ENCODE measurements around the gene CXCL16. TPM values are rescaled to one million over a fixed set of nuclear protein-coding genes. Genes with fewer than 3 reads are reported as not detected.
"Not testable (repeated sequence)": the region's sequence is repeated elsewhere in the genome, so short reads cannot be mapped to it uniquely, and the experiment has no call there.

The CXCL16 gene
- total RNA-seq, 1 experiment from 2014 or later: 2.2 TPM

DNA sequence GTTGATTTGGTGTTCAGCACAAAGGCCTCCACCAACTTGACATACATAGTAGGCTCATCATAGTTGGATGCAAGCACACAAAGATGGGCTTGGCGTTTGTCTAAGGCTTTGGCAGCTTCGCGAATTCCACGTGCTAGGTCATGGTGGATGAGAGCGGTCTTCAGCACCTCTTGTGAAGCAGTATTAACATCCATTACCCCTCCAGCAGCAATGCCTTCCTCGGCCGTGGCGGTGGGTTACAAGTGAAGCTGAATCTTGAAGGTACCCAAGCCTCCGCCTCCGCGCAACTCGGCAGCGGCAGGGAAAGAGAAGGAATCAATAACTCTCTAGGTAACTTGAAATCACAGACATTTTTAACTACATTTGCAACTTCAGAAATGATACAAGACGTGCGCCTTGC is 34.7 kb downstream of the CXCL16 start:
- Histone ChIP-seq H3K79me2 (ENCODE audit: low read length) (peaks cover 49% of the 10 kb centered on the region), H2AFZ (ENCODE audit: low read length) (no peak overlapping the region), H3K9me3 (ENCODE audit: low read length) (no peaks in the 10 kb centered on the region), H3K27ac (ENCODE audit: low read length) (no peak overlapping the region), H4K20me1 (ENCODE audit: insufficient read depth, low read depth, low read length) (peaks cover 8% of the 10 kb centered on the region; the same call in 1 of the 2 replicates), H3K4me1 (ENCODE audit: low read length) (peaks cover 33% of the 10 kb centered on the region), H3K9me2 (replicated peaks; ENCODE audit: insufficient read depth, low read length) (no peaks in the 10 kb centered on the region), H3K36me3 (ENCODE audit: insufficient read depth, low read length) (no peaks in the 10 kb centered on the region), H3K4me3 (ENCODE audit: low read length) (peak overlapping the region; percentile 80), H3K27me3 (ENCODE audit: low read length) (no peaks in the 10 kb centered on the region), H3K9ac (ENCODE audit: low read length) (peak overlapping the region; percentile 88), H3K4me2 (ENCODE audit: low read depth, low read length, poor library complexity, severe bottlenecking) (peak overlapping the region; percentile 78)
- no peak for DNase-seq

DNA sequence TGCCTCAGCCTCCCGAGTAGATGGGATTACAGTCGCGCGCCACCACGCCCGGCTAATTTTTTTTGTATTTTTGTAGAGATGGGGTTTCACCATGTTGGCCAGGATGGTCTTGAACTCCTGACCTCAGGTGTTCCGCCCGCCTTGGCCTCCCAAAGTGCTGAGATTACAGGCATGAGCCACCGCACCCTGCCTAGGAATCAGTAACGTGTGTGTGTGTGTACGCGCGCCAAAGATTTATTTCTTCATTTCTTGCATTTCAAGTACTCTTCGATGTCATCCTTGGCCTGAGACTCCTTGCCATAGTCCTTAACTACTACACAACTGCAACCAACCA is 35.2 kb downstream of the CXCL16 start:
- not testable (repeated sequence) for H3K27me3 ChIP-seq (ENCODE audit: low read length); DNase-seq; H4K20me1 ChIP-seq (ENCODE audit: insufficient read depth, low read depth, low read length); H3K36me3 ChIP-seq (ENCODE audit: insufficient read depth, low read length); H2AFZ ChIP-seq (ENCODE audit: low read length); H3K9me2 ChIP-seq (replicated peaks; ENCODE audit: insufficient read depth, low read length); H3K9me3 ChIP-seq (ENCODE audit: low read length)
- Histone ChIP-seq H3K4me3 (ENCODE audit: low read length) (peak overlapping the region; percentile 80), H3K9ac (ENCODE audit: low read length) (peak overlapping the region; percentile 88), H3K4me2 (ENCODE audit: low read depth, low read length, poor library complexity, severe bottlenecking) (peak overlapping the region; percentile 78), H3K79me2 (ENCODE audit: low read length) (peaks cover 53% of the 10 kb centered on the region), H3K4me1 (ENCODE audit: low read length) (peaks cover 30% of the 10 kb centered on the region), H3K27ac (ENCODE audit: low read length) (peak overlapping the region; percentile 42; the same call in 1 of the 2 replicates)

DNA sequence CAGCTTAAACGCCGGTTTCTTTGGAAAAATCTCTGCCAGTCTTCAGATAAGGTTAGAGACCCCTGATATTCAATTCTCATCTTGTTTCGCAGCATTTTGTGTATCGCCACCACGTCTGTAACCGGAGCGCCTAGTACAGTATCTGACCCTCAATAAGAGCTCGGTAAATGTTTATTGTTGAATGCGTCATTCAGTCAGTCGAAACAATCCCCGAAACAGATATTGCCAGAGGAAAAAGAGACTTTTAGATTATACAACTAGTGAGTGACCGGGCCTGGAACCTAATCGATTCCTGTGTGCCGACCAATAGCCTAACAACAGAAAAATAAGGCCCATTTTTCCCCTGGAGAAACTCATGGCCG is 36.4 kb downstream of the CXCL16 start:
- H3K4me1 ChIP-seq (ENCODE audit: low read length): peaks cover 29% of the 10 kb centered on the region
- H2AFZ ChIP-seq (ENCODE audit: low read length): 0 out of 2 replicates have a peak overlapping the region, but pooled peaks have one; percentile 17
- peaks cover 65% of the 10 kb centered on the region for H3K79me2 ChIP-seq (ENCODE audit: low read length)

DNA sequence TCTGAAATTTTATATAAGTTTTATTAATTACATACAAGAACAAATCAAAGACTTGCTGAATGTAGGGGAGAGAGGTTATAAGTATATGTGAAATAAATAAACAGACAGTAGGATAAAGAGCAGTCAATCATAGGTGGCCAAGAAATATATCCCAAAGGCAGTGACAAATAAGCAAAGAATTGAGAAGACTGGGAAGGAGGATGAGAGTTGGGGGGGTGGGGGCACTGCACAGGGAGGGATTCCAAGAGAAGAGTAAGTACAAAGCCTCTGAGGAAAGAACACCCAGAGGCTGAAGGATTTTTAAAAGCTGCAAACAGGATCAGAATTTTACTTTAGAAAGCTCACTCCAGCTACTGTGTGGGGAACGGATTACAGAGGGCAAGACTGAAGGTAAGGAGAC is 38.6 kb downstream of the CXCL16 start:
- no peaks in the 10 kb centered on the region for H3K9me2 ChIP-seq (replicated peaks; ENCODE audit: insufficient read depth, low read length)
- peaks cover 29% of the 10 kb centered on the region for H3K4me1 ChIP-seq (ENCODE audit: low read length)
- peaks cover 87% of the 10 kb centered on the region for H3K79me2 ChIP-seq (ENCODE audit: low read length)
- H3K36me3 ChIP-seq (ENCODE audit: insufficient read depth, low read length): peaks cover 4% of the 10 kb centered on the region; the same call in 1 of the 2 replicates
- H3K27ac ChIP-seq (ENCODE audit: low read length): no peak overlapping the region
- H3K4me2 ChIP-seq (ENCODE audit: low read depth, low read length, poor library complexity, severe bottlenecking): no peak overlapping the region
- H4K20me1 ChIP-seq (ENCODE audit: insufficient read depth, low read depth, low read length): peaks cover 20% of the 10 kb centered on the region; the same call in 1 of the 2 replicates
- no peak for DNase-seq
- no peaks in the 10 kb centered on the region for H3K27me3 ChIP-seq (ENCODE audit: low read length)
- H2AFZ ChIP-seq (ENCODE audit: low read length): no peak overlapping the region
- H3K9ac ChIP-seq (ENCODE audit: low read length): no peak overlapping the region
- no peaks in the 10 kb centered on the region for H3K9me3 ChIP-seq (ENCODE audit: low read length)
- no peak overlapping the region for H3K4me3 ChIP-seq (ENCODE audit: low read length)

More for the DNA sequence above, 36.4 kb downstream of the CXCL16 start:
- peak overlapping the region; percentile 42; the same call in 1 of the 2 replicates for H3K27ac ChIP-seq (ENCODE audit: low read length)
- peak overlapping the region; percentile 80 for H3K4me3 ChIP-seq (ENCODE audit: low read length)
- no peak for DNase-seq
- no peaks in the 10 kb centered on the region for H3K27me3 ChIP-seq (ENCODE audit: low read length)
- peak overlapping the region; percentile 88 for H3K9ac ChIP-seq (ENCODE audit: low read length)
- H3K9me3 ChIP-seq (ENCODE audit: low read length): no peaks in the 10 kb centered on the region
- H4K20me1 ChIP-seq (ENCODE audit: insufficient read depth, low read depth, low read length): peaks cover 8% of the 10 kb centered on the region; the same call in 1 of the 2 replicates
- H3K9me2 ChIP-seq (replicated peaks; ENCODE audit: insufficient read depth, low read length): no peaks in the 10 kb centered on the region
- H3K4me2 ChIP-seq (ENCODE audit: low read depth, low read length, poor library complexity, severe bottlenecking): peak overlapping the region; percentile 78
- H3K36me3 ChIP-seq (ENCODE audit: insufficient read depth, low read length): no peaks in the 10 kb centered on the region

DNA sequence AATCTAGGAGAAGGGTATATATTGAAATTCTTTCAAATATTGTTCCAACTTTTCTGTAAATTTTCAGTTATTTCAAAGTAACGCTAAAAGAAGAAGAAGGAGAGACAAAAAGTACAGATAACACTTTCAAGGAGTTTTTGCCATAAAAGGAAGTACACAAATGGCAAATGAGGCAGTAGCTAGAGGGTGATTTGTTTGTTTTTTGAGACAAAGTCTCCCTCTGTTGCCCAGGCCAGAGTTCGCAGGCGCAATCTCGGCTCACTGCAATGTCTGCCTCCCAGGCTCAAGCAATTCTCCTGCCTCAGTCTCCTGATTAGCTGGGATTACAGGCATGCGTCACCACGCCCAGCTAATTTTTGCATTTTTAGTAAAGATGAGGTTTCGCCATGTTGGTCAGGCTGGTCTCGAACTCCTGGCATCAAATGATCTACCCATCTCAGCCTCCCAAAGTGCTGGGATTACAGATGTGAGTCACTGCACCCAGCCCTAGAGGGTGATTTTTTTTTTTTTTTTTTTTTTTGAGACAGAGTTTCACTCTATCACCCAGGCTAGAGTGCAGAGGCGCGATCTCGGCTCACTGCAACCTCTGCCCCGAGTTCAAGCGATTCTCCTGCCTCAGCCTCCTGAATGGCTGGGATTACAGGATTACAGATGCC is 40.2 kb downstream of the CXCL16 start:
- H3K9me3 ChIP-seq (ENCODE audit: low read length); H3K4me2 ChIP-seq (ENCODE audit: low read depth, low read length, poor library complexity, severe bottlenecking); H3K27me3 ChIP-seq (ENCODE audit: low read length); H2AFZ ChIP-seq (ENCODE audit: low read length); H3K36me3 ChIP-seq (ENCODE audit: insufficient read depth, low read length); H3K9me2 ChIP-seq (replicated peaks; ENCODE audit: insufficient read depth, low read length); H3K27ac ChIP-seq (ENCODE audit: low read length); H3K4me3 ChIP-seq (ENCODE audit: low read length); H3K9ac ChIP-seq (ENCODE audit: low read length); DNase-seq: not testable (repeated sequence)
- H4K20me1 ChIP-seq (ENCODE audit: insufficient read depth, low read depth, low read length): peaks cover 21% of the 10 kb centered on the region; the same call in 1 of the 2 replicates
- H3K79me2 ChIP-seq (ENCODE audit: low read length): peaks cover 98% of the 10 kb centered on the region
- H3K4me1 ChIP-seq (ENCODE audit: low read length): peaks cover 20% of the 10 kb centered on the region

DNA sequence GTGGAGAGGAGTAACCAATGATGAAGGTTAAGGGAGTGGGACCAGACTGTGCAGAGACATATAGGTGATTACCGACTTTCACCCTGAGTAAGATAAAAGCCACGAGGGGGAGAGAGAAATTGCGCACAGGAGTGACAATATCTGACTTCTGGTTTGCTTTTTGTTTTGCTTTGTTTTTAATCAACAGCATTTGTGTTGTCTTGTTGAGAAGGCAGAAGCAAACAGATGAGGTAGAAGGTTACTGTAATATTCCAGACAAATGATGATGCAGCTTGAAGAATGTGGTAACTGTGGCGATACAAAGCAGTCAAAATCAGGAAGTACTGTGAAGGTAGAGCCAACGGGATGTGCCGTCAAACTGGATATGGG is 43.3 kb downstream of the CXCL16 start:
- H2AFZ ChIP-seq (ENCODE audit: low read length): no peak overlapping the region
- H3K9ac ChIP-seq (ENCODE audit: low read length): no peak overlapping the region
- no peaks in the 10 kb centered on the region for H3K9me3 ChIP-seq (ENCODE audit: low read length)
- H3K9me2 ChIP-seq (replicated peaks; ENCODE audit: insufficient read depth, low read length): no peaks in the 10 kb centered on the region
- H3K4me2 ChIP-seq (ENCODE audit: low read depth, low read length, poor library complexity, severe bottlenecking): no peak overlapping the region
- H3K27me3 ChIP-seq (ENCODE audit: low read length): no peaks in the 10 kb centered on the region
- H3K79me2 ChIP-seq (ENCODE audit: low read length): peaks cover 94% of the 10 kb centered on the region
- peaks cover 2% of the 10 kb centered on the region for H3K4me1 ChIP-seq (ENCODE audit: low read length)
- no peak overlapping the region for H3K27ac ChIP-seq (ENCODE audit: low read length)
- DNase-seq: no peak
- H3K4me3 ChIP-seq (ENCODE audit: low read length): no peak overlapping the region
- peaks cover 8% of the 10 kb centered on the region; the same call in 1 of the 2 replicates for H3K36me3 ChIP-seq (ENCODE audit: insufficient read depth, low read length)
- H4K20me1 ChIP-seq (ENCODE audit: insufficient read depth, low read depth, low read length): peaks cover 24% of the 10 kb centered on the region; the same call in 1 of the 2 replicates

DNA sequence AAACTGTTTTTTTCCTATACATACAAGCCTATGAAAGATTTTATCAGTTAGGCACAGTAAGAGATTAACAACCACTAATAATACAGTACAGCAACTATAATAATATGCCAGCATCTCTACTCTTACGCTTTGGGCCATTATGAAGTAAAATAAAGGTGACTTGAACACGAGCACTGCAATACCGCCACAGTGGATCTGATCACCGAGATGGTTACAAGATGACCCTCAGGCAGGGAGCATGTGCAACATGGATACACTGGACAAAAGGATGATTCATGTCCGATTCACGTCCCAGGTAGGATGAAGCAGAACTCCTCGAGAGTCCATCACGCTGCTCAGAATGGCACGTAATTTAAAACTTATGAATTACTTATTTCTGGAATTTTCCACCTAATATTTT is 46.3 kb downstream of the CXCL16 start:
- no peak overlapping the region for H2AFZ ChIP-seq (ENCODE audit: low read length)
- DNase-seq: no peak
- no peak overlapping the region for H3K9ac ChIP-seq (ENCODE audit: low read length)
- no peaks in the 10 kb centered on the region for H3K4me1 ChIP-seq (ENCODE audit: low read length)
- 0 out of 2 replicates have a peak, but pooled peaks cover 21% of the 10 kb centered on the region for H4K20me1 ChIP-seq (ENCODE audit: insufficient read depth, low read depth, low read length)
- no peak overlapping the region for H3K27ac ChIP-seq (ENCODE audit: low read length)
- H3K27me3 ChIP-seq (ENCODE audit: low read length): no peaks in the 10 kb centered on the region
- H3K9me2 ChIP-seq (replicated peaks; ENCODE audit: insufficient read depth, low read length): no peaks in the 10 kb centered on the region
- H3K79me2 ChIP-seq (ENCODE audit: low read length): peaks cover 90% of the 10 kb centered on the region
- no peaks in the 10 kb centered on the region for H3K9me3 ChIP-seq (ENCODE audit: low read length)
- H3K36me3 ChIP-seq (ENCODE audit: insufficient read depth, low read length): peaks cover 30% of the 10 kb centered on the region
- H3K4me3 ChIP-seq (ENCODE audit: low read length): no peak overlapping the region
- H3K4me2 ChIP-seq (ENCODE audit: low read depth, low read length, poor library complexity, severe bottlenecking): no peak overlapping the region

DNA sequence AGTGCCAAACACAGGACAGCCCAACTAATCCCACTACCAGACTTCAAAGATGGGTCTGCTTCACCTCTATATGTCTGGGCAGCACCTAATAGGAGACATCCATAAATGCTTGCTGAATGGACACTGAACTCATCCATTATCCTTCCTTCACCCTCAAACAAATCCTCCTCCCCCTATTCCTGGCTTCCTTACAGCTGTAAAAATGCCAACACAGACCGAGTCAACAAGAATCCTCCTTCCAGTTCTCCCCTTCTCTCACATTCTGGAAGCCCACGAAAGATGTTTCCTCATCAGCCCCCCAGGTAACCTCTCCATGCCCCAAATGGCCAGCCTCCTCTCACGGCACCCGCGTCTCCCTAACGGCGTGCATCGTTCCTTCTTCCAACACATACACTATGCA is 48.0 kb downstream of the CXCL16 start:
- H4K20me1 ChIP-seq (ENCODE audit: insufficient read depth, low read depth, low read length): 0 out of 2 replicates have a peak, but pooled peaks cover 13% of the 10 kb centered on the region
- H3K36me3 ChIP-seq (ENCODE audit: insufficient read depth, low read length): peaks cover 40% of the 10 kb centered on the region
- H3K4me1 ChIP-seq (ENCODE audit: low read length): no peaks in the 10 kb centered on the region
- no peaks in the 10 kb centered on the region for H3K9me2 ChIP-seq (replicated peaks; ENCODE audit: insufficient read depth, low read length)
- DNase-seq: no peak
- no peak overlapping the region for H3K4me2 ChIP-seq (ENCODE audit: low read depth, low read length, poor library complexity, severe bottlenecking)
- no peaks in the 10 kb centered on the region for H3K27me3 ChIP-seq (ENCODE audit: low read length)
- peaks cover 88% of the 10 kb centered on the region for H3K79me2 ChIP-seq (ENCODE audit: low read length)
- H3K4me3 ChIP-seq (ENCODE audit: low read length): no peak overlapping the region
- H3K9me3 ChIP-seq (ENCODE audit: low read length): no peaks in the 10 kb centered on the region
- H2AFZ ChIP-seq (ENCODE audit: low read length): no peak overlapping the region
- no peak overlapping the region for H3K9ac ChIP-seq (ENCODE audit: low read length)
- H3K27ac ChIP-seq (ENCODE audit: low read length): no peak overlapping the region

Measured in Karpas-422 (cell line).